ENCODE measurements around the gene PTGES3.

DNA sequence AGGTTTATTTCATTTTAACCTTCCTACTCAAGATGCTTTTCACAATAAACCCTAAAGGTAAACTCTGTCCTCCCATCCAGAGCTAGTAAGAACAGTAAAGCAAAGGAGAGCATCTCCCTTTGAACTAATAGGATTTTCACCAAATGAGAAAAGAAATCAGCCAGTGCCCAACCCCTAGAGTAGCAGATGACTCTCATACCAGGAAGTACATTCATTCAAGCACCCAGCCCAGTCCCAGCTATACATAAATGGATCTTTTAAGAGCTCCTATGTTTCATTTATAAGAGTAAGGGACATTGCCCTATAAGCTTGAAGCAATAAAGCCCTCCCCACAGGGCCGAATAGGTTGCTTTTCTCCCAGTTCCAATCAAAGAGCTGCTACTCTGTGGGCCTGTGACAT, 65.5 kb downstream of the PTGES3 start:
- TF ChIP-seq, protein P1, sequence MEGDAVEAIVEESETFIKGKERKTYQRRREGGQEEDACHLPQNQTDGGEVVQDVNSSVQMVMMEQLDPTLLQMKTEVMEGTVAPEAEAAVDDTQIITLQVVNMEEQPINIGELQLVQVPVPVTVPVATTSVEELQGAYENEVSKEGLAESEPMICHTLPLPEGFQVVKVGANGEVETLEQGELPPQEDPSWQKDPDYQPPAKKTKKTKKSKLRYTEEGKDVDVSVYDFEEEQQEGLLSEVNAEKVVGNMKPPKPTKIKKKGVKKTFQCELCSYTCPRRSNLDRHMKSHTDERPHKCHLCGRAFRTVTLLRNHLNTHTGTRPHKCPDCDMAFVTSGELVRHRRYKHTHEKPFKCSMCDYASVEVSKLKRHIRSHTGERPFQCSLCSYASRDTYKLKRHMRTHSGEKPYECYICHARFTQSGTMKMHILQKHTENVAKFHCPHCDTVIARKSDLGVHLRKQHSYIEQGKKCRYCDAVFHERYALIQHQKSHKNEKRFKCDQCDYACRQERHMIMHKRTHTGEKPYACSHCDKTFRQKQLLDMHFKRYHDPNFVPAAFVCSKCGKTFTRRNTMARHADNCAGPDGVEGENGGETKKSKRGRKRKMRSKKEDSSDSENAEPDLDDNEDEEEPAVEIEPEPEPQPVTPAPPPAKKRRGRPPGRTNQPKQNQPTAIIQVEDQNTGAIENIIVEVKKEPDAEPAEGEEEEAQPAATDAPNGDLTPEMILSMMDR (IDR thresholded peaks at IDR 0.05), result no peak
- no peak for TF ChIP-seq POLR2A (IDR thresholded peaks at IDR 0.05)

Data from lower leg skin (tissue), 3 donors.